ENCODE measurements around the gene CYP27C1. TPM values are rescaled to one million over a fixed set of nuclear protein-coding genes. Genes with fewer than 3 reads are reported as not detected.

Gene CYP27C1
- total RNA-seq, 4 donors from 2014 or later, result 0.40 TPM; not detected in 3

GRCh38 chr2:127182626-127183458 lies 37.3 kb downstream of the CYP27C1 start:
- H3K27me3 ChIP-seq, result no peaks in the 10 kb centered on the region
- H3K36me3 ChIP-seq, result no peaks in the 10 kb centered on the region
- 88 to 95% methylated on average over 10 of the region's 10 CpGs for WGBS, 2 donors
- intact Hi-C loops (cut with DNase I), result no loop called here
- TF ChIP-seq POLR2A (IDR thresholded peaks at IDR 0.05), result no peak
- TF ChIP-seq, protein P1, sequence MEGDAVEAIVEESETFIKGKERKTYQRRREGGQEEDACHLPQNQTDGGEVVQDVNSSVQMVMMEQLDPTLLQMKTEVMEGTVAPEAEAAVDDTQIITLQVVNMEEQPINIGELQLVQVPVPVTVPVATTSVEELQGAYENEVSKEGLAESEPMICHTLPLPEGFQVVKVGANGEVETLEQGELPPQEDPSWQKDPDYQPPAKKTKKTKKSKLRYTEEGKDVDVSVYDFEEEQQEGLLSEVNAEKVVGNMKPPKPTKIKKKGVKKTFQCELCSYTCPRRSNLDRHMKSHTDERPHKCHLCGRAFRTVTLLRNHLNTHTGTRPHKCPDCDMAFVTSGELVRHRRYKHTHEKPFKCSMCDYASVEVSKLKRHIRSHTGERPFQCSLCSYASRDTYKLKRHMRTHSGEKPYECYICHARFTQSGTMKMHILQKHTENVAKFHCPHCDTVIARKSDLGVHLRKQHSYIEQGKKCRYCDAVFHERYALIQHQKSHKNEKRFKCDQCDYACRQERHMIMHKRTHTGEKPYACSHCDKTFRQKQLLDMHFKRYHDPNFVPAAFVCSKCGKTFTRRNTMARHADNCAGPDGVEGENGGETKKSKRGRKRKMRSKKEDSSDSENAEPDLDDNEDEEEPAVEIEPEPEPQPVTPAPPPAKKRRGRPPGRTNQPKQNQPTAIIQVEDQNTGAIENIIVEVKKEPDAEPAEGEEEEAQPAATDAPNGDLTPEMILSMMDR (IDR thresholded peaks at IDR 0.05), result no peak
- no peak overlapping the region for H3K27ac ChIP-seq
- H3K4me1 ChIP-seq, result no peaks in the 10 kb centered on the region
- no peaks in the 10 kb centered on the region for H3K9me3 ChIP-seq
- no peak overlapping the region for H3K4me3 ChIP-seq (replicated peaks in 1 of 3)
- DNase-seq, result no peak

- H3K4me3 ChIP-seq (replicated peaks in 1 of 3), result no peak overlapping the region
- no peak for DNase-seq
- intact Hi-C loops (cut with DNase I), result no loop called here
- H3K36me3 ChIP-seq, result no peaks in the 10 kb centered on the region
- TF ChIP-seq, protein P1 (IDR thresholded peaks at IDR 0.05), result no peak
- no peak for TF ChIP-seq POLR2A (IDR thresholded peaks at IDR 0.05)
- H3K9me3 ChIP-seq, result no peaks in the 10 kb centered on the region
- no peak overlapping the region for H3K27ac ChIP-seq
- H3K4me1 ChIP-seq, result no peaks in the 10 kb centered on the region
- 57 to 84% methylated on average over 4 of the region's 4 CpGs for whole genome bisulfite sequencing, 2 donors
- no peaks in the 10 kb centered on the region for H3K27me3 ChIP-seq
Observed at GRCh38 chr2:127181851-127182250, 38.2 kb downstream of the CYP27C1 start.

- Histone ChIP-seq H3K4me3 (replicated peaks in 1 of 3) (no peak overlapping the region), H3K36me3 (no peaks in the 10 kb centered on the region), H3K27ac (no peak overlapping the region), H3K9me3 (no peaks in the 10 kb centered on the region), H3K27me3 (no peaks in the 10 kb centered on the region), H3K4me1 (peaks cover 0 to 15% of the 10 kb centered on the region in 2 donors)
- no peak for DNase-seq
- TF ChIP-seq, protein P1 (IDR thresholded peaks at IDR 0.05), result no peak
- no peak for TF ChIP-seq POLR2A (IDR thresholded peaks at IDR 0.05)
- intact Hi-C loops (cut with DNase I), result loop anchor here (10.0 kb wide), 1 partner anchor 115 kb away; no protein-coding TSS in a partner anchor
- 64 to 76% methylated on average over 3 of the region's 3 CpGs for WGBS, 2 donors
Observed at GRCh38 chr2:127179766-127180165, 40.3 kb downstream of the CYP27C1 start.

GRCh38 chr2:127177617-127178263 lies 42.4 kb downstream of the CYP27C1 start:
- no peak for TF ChIP-seq POLR2A (IDR thresholded peaks at IDR 0.05)
- TF ChIP-seq, protein P1 (IDR thresholded peaks at IDR 0.05), result no peak
- no peak for DNase-seq
- H3K4me3 ChIP-seq (replicated peaks in 1 of 3), result no peak overlapping the region
- no peak overlapping the region for H3K27ac ChIP-seq
- WGBS, 2 donors, result 93 to 95% methylated on average over 15 of the region's 15 CpGs
- no peaks in the 10 kb centered on the region for H3K36me3 ChIP-seq
- peaks cover 0 to 17% of the 10 kb centered on the region in 2 donors for H3K4me1 ChIP-seq
- H3K27me3 ChIP-seq, result no peaks in the 10 kb centered on the region
- intact Hi-C loops (cut with DNase I), result loop anchor here (10.0 kb wide), 1 partner anchor 113 kb away; no protein-coding TSS in a partner anchor
- H3K9me3 ChIP-seq, result no peaks in the 10 kb centered on the region

All from thyroid gland (tissue), 4 donors.